ENCODE data around the gene PAPPA2.
"Not testable (repeated sequence)": the region's sequence is repeated elsewhere in the genome, so short reads cannot be mapped to it uniquely, and the experiment has no call there.

The PAPPA2 gene

DNA sequence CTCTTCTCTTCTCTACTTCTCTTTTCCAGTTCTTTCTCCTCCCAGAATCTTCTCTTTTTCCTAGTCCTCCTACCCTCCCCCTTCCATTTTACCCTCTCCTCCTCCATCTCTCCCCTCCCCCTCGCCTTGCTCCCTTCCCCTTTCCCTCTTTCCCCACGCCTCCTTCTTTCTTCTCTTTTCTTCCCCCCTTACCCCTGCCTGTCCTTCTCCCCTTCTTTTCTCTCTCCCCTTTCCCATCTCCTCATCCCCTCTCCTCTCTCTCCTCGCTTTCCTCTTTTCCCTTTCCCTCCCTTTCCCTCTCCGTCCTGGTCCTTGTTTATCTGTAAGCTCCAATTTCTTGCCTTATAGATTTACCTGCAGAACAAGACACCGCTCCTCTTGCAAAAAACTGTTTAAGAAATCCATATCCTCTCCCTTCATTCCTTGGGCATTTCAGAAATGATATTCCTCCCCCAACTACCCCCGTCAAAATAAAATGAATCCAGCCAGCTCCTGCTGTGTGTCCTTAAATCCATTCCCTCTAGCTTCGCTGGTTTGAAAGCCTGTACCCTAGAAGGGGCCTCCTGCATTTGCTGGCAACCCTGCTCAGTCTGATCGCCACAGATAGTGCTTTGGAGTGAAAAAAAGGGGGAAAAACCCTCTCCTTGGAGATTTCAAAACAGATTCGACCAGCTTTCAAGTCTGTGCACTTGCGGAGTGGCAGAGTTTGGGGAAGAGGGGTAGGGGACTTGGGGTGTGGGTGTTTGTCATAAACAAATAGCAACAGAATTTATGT, 89.4 kb downstream of the PAPPA2 start:
- no peak for FAIRE-seq

DNA sequence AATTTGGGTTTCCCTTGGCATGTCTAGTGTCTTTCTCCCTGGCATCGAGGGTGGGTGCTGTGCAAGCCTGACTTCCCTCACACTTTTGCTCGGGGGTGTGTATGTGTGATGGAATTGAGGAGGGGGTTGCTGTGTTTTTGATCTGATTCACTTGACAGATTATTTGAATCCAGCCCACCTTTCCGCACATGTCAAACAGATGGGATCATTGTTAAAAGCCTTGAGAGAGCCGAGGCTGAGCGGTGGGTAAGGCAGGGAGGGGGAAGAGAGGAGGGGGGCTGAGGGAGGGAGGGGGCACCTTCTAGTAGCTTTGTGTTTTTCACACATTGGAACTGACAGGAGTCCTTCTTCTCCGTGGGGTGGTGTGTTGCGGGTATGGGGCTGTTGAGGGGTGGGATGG, 90.0 kb downstream of the PAPPA2 start:
- FAIRE-seq: no peak

- FAIRE-seq: no peak
Observed at GRCh38 chr1:176556288-176556687, 93.3 kb downstream of the PAPPA2 start.

GRCh38 chr1:176557543-176558258, 94.7 kb downstream of the PAPPA2 start:
- FAIRE-seq: no peak

DNA sequence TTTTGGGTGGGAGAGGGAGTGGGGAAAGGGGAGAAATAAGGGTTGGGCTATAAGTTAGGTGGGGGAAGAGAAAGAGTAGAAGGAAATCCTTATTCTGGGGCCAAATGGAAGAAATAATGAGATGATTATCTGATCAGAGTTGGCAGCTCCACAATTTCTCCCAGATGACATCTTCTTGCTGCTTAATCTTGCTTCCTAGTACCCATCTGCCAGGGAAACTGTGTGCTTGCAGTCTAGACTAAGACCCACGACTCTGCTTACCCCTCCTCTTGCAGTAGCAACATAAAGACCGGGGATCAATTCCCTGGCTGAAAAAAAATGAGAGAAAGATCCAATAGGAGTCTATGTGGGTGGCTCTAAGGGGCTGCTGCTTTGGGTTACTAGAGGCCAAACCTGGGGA, 95.6 kb downstream of the PAPPA2 start:
- no peak for FAIRE-seq

GRCh38 chr1:176559474-176559873, 96.5 kb downstream of the PAPPA2 start:
- FAIRE-seq: no peak

DNA sequence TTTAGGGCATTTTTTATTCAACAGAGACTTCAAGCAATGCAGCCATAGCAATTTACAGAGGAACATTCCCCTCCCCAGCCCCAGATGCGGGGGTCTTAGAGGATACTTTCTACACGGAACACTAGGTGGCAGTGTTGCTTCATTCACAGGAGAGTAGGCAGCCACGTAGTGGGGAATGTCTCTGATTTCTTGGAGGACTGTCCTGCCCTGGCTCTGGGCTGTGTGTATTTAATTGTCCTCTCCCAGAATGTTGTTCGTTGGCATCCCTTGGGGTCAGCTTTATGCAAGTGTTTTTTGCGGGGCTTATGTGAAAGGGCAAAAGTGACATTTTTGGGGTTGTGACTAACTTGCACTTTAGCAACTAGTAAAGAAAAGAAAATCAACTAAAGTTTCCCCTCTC, 96.9 kb downstream of the PAPPA2 start:
- no peak for FAIRE-seq

DNA sequence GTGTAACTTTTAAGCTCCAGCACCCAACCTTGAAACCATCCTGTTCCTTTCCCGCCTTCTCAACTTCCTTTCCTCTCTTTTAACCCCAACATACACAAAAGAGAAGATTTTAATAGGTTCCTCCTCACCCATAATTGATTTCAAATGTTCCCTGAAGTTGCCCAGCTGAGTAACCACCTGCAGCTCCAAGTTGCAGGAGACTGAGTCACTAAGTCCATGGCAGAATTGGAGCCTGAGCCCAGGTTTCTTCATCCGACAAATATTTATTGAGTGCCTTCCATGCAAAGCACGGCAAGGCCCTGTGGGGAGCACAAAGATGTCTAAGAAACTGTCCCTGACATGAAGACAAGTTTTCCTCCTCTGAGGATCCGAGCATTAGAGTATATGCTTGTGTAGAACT, 97.7 kb downstream of the PAPPA2 start:
- no peak for FAIRE-seq

GRCh38 chr1:176561761-176562160, 98.8 kb downstream of the PAPPA2 start:
- FAIRE-seq: not testable (repeated sequence)

DNA sequence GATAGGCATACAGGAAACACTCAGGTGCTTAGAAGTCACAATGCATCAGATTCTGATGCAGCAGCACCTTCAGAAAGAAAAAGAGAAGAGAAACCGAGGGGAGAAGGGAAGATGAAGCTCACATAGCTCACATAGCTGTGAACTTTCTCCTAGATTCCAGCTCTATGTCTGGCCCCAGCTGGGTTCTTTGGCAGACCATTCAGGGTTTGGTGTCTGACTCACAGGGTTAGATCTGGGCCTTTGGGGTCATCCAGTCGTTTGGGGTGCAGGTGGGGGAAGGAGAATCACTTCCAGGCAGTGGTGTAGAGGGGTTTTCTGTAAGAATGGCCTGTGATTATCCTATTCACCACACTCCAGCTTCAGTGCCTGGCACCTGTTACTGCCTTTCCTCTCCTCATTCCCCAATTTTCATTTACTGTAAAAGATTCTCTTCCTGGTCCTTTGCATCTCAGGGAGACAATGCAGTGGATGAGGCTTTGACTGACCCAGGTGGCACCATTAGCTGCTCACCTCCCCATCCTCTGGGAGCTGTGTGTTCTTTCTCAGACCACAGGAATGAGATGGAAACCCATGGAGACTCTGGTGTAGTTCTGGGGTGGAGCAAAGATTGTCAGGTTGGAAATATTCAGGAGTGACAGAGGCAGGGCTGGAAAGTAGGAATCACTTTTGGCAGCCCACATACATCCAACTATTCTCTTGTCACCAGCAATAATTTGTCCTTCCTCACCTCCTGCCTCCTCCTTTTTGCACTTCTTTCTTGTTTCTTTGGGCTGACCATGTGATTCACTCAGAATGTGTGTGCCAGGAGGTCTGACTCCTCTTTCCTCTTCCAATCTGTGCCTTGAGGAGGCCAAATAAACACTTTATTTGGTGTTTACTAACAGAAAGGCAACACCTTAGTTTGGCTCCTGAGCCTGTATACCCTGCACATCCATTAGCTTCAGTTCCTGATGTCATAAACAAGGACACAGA, 103.3 kb downstream of the PAPPA2 start:
- no peak for FAIRE-seq

DNA sequence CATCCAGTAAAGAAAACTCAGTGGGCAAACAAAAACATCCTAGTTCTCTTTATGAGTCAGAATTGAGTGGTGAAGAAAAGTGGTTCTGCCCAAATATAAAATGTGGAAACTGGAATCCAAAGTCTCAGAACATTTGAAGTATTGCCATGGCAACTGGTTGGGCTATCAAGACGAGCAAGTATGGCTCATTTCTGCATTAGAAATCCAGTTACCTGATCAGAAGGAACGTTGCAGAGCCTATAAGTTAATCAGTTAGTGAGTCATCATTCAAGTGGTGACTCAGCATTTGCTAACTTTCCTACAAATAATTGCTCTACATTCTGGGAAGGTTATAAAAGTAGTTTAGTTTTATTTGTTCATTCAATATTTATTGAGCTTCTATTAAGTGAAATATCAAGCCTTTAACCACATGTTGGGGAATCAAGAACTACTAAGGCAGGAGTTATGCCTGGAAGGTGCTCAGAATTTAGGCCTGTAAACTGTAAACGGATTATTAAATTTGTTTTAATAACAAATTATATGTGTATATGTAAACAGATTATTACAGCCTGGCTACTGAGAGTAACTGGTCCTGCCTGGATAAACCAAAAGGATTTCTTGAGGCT, 104.3 kb downstream of the PAPPA2 start:
- no peak for FAIRE-seq

GRCh38 chr1:176568185-176568584, 105.2 kb downstream of the PAPPA2 start:
- no peak for FAIRE-seq

- no peak for FAIRE-seq
Observed at GRCh38 chr1:176574756-176575155, 111.8 kb downstream of the PAPPA2 start.

DNA sequence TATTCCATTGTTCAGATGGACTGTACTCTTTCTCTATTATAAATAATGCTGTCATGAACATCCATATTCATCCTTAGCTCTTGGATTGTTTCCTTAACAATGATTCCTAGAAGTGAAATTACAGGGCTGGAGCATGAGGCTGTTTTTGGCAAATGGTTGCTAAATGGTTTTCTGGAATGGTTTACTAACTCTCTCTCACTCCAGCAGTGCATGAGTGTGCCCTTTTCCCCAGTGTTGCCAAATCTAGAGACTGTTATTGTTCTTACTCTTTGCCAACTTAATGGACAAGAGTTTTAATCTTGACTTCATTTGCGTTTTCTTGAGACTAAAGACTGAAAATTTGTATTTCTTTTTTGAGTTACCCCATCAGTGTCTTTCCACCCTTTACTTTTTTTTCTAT, 113.0 kb downstream of the PAPPA2 start:
- FAIRE-seq: no peak

DNA sequence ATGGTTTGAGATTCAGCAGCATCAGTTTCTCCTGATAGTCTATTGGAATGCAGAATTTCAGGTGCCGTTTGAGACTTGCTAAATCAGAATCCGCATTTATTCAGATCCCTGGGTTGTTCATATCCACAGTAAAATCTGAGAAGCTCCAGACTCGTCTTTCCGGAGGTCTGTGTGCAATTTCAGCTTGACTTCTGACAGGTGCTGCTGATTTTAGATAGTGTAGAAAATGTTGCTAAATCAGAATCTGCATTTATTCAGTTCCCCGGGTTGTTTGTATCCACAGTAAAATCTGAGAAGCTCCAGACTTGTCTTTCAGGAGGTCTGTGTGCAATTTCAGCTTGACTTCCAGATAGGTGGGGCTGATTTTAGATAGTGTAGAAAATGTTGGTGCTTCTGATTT, 113.7 kb downstream of the PAPPA2 start:
- no peak for FAIRE-seq

DNA sequence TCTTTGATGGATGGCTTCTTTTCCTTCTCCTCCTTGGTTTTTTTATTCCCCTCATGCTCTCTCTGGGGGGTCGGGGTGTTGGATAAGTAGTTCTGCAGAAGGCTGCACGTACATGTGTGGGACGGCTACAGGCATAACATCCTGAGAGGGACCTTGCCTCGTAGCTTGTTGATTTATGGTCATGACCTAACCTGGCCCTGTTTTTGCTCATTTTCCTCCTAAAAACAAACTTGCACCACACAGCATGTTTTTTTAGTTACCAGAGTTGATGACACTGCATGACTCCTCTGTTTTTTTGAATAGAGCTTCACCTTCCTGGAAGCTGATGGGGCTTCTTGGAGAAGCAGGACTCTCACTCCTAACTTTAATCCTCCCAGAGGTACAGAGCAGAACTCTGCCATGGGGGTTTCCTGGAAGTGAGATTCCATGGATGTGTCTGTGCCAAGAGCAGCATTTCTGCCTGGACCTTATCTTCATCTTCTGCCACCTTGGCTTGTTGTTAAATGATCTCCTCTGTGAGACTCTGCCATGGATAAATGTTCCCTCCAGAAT, 114.7 kb downstream of the PAPPA2 start:
- no peak for FAIRE-seq

- no peak for FAIRE-seq
Observed at GRCh38 chr1:176579087-176579486, 116.1 kb downstream of the PAPPA2 start.

- no peak for FAIRE-seq
Observed at GRCh38 chr1:176595217-176595616, 132.2 kb downstream of the PAPPA2 start.

- FAIRE-seq: no peak
Observed at GRCh38 chr1:176601348-176601747, 138.4 kb downstream of the PAPPA2 start.

GRCh38 chr1:176602388-176603004, 139.5 kb downstream of the PAPPA2 start:
- no peak for FAIRE-seq

DNA sequence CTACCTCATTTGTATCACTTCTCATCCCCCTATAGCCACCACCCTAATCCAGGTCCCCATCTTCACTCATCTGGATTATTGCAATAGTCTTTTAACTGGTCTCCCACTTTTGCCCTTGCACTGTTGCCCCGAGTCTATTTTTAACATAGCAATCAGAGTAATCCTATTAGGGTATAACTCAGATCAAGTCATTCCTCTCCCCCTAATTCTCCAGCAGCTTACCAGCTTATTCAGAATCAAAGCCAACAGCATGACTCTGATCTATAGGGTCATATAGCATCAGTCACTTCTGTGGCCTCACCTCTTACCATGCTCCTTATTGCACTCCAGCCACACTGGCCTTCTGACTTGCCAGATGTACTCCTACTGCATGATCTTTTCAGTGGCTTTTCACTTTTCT, 140.7 kb downstream of the PAPPA2 start:
- FAIRE-seq: no peak

DNA sequence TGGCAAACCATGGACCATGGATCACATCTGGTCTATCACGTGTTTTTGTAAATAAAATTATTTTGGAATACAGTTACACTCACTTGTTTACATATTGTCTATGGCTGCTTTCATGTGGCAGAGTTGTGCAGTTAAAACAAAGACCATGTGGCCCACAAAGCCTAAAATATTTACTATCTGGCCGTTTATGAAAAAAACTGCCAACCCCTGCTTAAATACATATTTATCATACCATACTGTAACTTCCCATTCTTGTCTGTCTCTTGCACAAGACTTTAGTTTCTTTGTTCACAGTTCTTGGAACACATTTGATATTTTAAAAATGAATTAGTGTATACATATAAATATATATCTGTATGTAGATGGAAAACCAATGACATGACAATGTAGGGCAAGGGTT, 141.5 kb downstream of the PAPPA2 start:
- no peak for FAIRE-seq

Data from G401.6 (cell line).